Aorta (tissue), 5 donors: Measurements from ENCODE around the gene ATP9B. TPM values are rescaled to one million over a fixed set of nuclear protein-coding genes. Genes with fewer than 3 reads are reported as not detected.

ENCODE experiments used
- ATAC-seq: fragments of 200-7000 bp; cut with Tn5 transposase; one replicate; pipeline ENCODE4 v1.9.1; 2022; ENCODE audit warnings: moderate library complexity; ENCODE audit not compliant: low FRiP score
- DNase-seq, 2 donors: peaks; one replicate each; pipeline ENCODE4 v3.0.0-alpha.2; 2020
- H3K27ac ChIP-seq, 2 donors: one replicate each; pipeline ENCODE4 v1.5.1; 2013; ENCODE audit warnings: low read length in 2 of 2, mild to moderate bottlenecking in 2 of 2, moderate library complexity in 2 of 2, control low read depth in 1 of 2, inconsistent platforms in 1 of 2, low read depth in 1 of 2
- H3K27me3 ChIP-seq, 2 donors: one replicate each; pipeline ENCODE4 v1.6.1; 2013; ENCODE audit warnings: control low read depth in 1 of 2, low read length in 1 of 2, mild to moderate bottlenecking in 1 of 2, moderate library complexity in 1 of 2; ENCODE audit not compliant: insufficient read depth in 2 of 2, control insufficient read depth in 1 of 2
- H3K36me3 ChIP-seq, 2 donors: one replicate each; pipeline ENCODE4 v1.6.1; 2013; ENCODE audit warnings: control low read depth in 1 of 2, low read length in 1 of 2, mild to moderate bottlenecking in 1 of 2; ENCODE audit not compliant: insufficient read depth in 2 of 2, control insufficient read depth in 1 of 2
- H3K4me1 ChIP-seq, 2 donors: one replicate each; pipeline ENCODE4 v1.6.1; 2013; ENCODE audit warnings: low read length in 2 of 2, control low read depth in 1 of 2, mild to moderate bottlenecking in 1 of 2, moderate library complexity in 1 of 2; ENCODE audit not compliant: insufficient read depth in 2 of 2, control insufficient read depth in 1 of 2
- H3K4me3 ChIP-seq, 2 donors: one replicate each; pipeline ENCODE4 v1.5.1; 2013; ENCODE audit warnings: low read length in 2 of 2, control low read depth in 1 of 2, mild to moderate bottlenecking in 1 of 2
- H3K9me3 ChIP-seq: one replicate; pipeline ENCODE4 v1.6.1; 2013; ENCODE audit warnings: mild to moderate bottlenecking, low read length; ENCODE audit not compliant: control insufficient read depth
- whole genome bisulfite sequencing, 2 donors: extraction: QIAGEN DNeasy Blood & Tissue Kit; methylation state at CpG; one replicate each; pipeline ENCODE4 v1.1.7; 2013; 5-methylcytosine and 5-hydroxymethylcytosine counted together
- intact Hi-C, 2 donors: fragments of 100-400 bp; cut with DNase I; formaldehyde crosslinking; loops; one replicate each; pipeline versions ENCODE4 v1.14.2 to v1.15.0; 2022
- polyA plus RNA-seq, 2 donors: library from polyadenylated mRNA; stranded (reverse); fragments of 200-250 nt; gene quantifications; one replicate each; pipeline ENCODE4 v1.2.3, GENCODE V29; 2013
- total RNA-seq, 2 donors: library from RNA; stranded (reverse); fragmentation: NEBNext Ultra II Directional; extraction: Animal tissue kit (Norgen Biotek cat#: 25700); gene quantifications; one replicate each; pipeline ENCODE4 v1.2.1, GENCODE V29; 2021
- donor health status: healthy with polysubstance abuse.
- donor health status: Bipolar disorder and iron deficiency.
- donor health status: DM: no; HTN: no; CAD: no.
- donor health status: DM: no; HTN: no; CAD: no.
- donor health status: DM: yes; HTN: yes; CAD: no.

Gene ATP9B
- total and polyA plus RNA-seq, 4 donors, result 2.3 to 55.3 (median 30.5) TPM

DNA sequence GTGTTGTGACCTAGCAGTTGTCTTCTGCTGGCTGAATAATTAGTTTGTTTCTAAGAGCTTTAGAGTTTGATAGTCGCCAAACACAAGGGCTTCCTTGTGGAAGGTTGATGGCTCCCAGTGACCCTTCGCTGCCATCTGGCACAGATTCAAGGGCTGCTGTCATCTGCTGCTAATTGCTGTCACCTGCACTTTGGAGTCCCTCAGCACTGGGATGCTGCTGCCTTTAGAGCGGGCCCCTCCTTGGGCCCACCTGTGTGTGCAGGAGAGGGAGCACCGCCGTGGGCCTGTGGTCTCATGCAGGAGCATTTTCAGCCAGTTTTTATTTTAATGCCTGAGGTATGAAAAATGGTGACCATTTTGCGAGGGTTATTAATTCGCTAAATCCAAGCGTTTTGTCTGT, 172.6 kb downstream of the ATP9B start:
- no peaks in the 10 kb centered on the region for H3K4me1 ChIP-seq
- DNase-seq (no peak), ATAC-seq (no peak)
- no peaks in the 10 kb centered on the region for H3K9me3 ChIP-seq
- H3K27me3 ChIP-seq, result no peaks in the 10 kb centered on the region
- H3K36me3 ChIP-seq, result no peaks in the 10 kb centered on the region
- 92 to 96% methylated on average over 8 of the region's 8 CpGs for WGBS, 2 donors
- intact Hi-C loops, result loop anchor here (10.0 kb wide), 2 partner anchors 177 to 367 kb away; partner anchors contain the start of gene ATP9B (in 1 of the 2)
- H3K27ac ChIP-seq, result no peak overlapping the region
- H3K4me3 ChIP-seq, result no peak overlapping the region

DNA sequence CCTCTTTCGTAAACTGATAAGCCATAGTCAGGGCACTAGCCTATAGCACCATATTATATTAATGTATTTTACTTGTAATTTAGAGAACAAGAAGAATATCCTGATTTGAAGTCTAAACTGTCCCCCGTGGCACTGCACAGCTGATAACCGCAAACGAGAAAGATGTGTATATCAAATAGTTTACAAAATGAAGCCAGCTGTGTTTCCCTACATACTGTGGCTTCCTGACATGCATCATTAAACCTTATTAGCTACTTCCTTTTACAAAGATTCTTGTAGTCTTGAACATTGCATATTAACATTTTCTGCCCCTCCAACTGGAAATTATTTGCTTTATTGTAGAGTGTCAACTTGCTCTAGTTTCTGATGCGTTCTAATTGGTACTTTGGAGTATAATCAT, 173.1 kb downstream of the ATP9B start:
- H3K9me3 ChIP-seq, result no peaks in the 10 kb centered on the region
- no peak overlapping the region for H3K27ac ChIP-seq
- no peaks in the 10 kb centered on the region for H3K4me1 ChIP-seq
- no peaks in the 10 kb centered on the region for H3K27me3 ChIP-seq
- no peaks in the 10 kb centered on the region for H3K36me3 ChIP-seq
- DNase-seq (no peak), ATAC-seq (no peak)
- WGBS, 2 donors, result 93 to 94% methylated on average over 5 of the region's 5 CpGs
- no peak overlapping the region for H3K4me3 ChIP-seq
- intact Hi-C loops, result loop anchor here (10.0 kb wide), 2 partner anchors 177 to 367 kb away; partner anchors contain the start of gene ATP9B (in 1 of the 2)

DNA sequence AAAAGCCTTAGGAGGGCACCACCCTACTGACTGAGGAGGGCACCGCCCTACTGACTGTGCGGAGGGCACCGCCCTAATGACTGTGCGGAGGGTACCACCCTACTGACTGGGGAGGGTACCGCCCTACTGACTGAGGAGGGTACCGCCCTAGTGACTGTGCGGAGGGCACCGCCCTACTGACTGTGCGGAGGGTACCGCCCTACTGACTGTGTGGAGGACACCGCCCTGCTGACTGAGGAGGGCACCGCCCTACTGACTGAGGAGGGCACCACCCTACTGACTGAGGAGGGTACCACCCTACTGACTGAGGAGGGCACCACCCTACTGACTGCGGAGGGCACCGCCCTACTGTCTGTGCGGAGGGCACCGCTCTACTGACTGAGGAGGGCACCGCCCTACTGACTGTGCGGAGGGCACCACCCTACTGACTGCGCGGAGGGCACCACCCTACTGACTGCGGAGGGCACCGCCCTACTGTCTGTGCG, 176.4 kb downstream of the ATP9B start:
- ATAC-seq, result no peak
- 87 to 93% methylated on average over 20 to 23 of the region's 23 CpGs for WGBS, 2 donors

DNA sequence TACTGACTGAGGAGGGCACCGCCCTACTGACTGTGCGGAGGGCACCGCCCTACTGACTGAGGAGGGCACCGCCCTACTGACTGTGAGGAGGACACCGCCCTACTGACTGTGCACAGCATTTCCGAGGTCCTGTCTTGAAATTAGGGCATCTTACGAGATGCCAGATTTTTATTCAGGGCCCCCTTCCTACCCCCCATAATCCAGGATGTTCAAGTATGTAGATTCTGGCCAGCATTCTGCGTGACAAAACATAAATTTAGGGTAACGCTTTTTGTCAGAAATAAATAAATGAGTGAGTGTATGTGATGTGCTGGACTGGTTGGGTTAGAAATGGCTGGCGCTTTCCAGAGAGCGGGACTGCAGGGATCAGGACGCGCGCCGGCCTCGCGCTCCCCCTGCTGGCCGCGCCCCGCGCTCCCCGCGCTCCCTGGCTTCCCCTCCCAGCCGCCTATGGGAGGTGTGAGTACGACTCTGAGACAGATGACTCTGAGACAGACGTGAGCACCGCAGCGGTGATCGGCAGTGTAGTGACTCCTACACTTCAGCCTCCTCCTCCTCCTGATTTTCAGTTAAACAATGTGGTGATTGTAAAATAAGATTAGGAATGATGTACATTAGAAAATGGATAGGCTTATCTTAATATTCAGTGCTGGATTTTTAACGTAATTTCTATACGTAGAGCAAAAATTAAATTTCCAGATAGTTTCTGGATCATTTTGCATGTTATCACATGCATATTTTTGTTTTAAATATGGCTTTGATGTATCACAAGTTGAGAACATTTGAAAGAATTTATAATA, 177.3 kb downstream of the ATP9B start:
- peak; percentile 91 for ATAC-seq
- Histone ChIP-seq H3K27me3 (no peaks in the 10 kb centered on the region), H3K27ac (no peak overlapping the region), H3K36me3 (no peaks in the 10 kb centered on the region), H3K4me1 (no peaks in the 10 kb centered on the region), H3K9me3 (no peaks in the 10 kb centered on the region), H3K4me3 (no peak overlapping the region)
- 17 to 21% methylated on average over 31 of the region's 31 CpGs for WGBS, 2 donors
- peak; percentile 74 to 89 for DNase-seq
- intact Hi-C loops, result loop anchor here (5.0 to 10.0 kb wide), 3 partner anchors 179 to 372 kb away; partner anchors contain the start of gene ATP9B (in 2 of the 2)

More for the DNA sequence above, 176.4 kb downstream of the ATP9B start:
- no peak for DNase-seq
- Histone ChIP-seq H3K36me3 (no peaks in the 10 kb centered on the region), H3K4me1 (no peaks in the 10 kb centered on the region), H3K27me3 (no peaks in the 10 kb centered on the region), H3K27ac (no peak overlapping the region), H3K9me3 (no peaks in the 10 kb centered on the region), H3K4me3 (no peak overlapping the region)
- intact Hi-C loops, result loop anchor here (5.0 to 10.0 kb wide), 3 partner anchors 178 to 371 kb away; partner anchors contain the start of gene ATP9B (in 2 of the 2)

DNA sequence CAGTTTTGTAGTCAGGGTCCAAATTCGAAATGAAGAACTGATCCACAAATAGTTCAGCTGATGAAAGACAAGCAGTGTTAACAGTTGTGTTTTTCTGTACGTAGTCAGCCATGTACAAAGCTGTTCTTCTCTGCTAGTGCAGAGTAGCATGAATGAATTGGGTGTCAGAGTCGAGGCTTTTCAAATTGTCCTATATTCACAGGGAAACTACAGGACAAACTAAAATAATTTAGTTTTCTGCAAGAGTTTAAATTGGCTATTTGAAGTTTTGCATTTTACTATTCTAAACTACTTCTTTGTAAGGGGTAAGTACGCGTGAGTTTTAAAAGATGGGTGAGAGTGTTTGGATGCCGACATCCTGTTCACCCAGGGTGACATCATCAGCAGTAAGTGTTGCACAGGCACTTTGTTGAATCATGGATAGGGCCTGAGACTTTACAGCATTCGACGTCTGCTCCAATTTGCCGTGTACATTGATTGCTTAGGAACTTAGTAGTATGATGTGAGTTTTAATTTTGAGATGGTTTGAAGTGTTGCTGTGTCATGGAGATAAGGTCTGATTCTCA, 179.4 kb downstream of the ATP9B start:
- 89 to 90% methylated on average over 9 of the region's 9 CpGs for WGBS, 2 donors
- H3K4me1 ChIP-seq, result no peaks in the 10 kb centered on the region
- intact Hi-C loops, result loop anchor here (5.0 to 10.0 kb wide), 3 partner anchors 181 to 374 kb away; partner anchors contain the start of gene ATP9B (in 2 of the 2)

DNA sequence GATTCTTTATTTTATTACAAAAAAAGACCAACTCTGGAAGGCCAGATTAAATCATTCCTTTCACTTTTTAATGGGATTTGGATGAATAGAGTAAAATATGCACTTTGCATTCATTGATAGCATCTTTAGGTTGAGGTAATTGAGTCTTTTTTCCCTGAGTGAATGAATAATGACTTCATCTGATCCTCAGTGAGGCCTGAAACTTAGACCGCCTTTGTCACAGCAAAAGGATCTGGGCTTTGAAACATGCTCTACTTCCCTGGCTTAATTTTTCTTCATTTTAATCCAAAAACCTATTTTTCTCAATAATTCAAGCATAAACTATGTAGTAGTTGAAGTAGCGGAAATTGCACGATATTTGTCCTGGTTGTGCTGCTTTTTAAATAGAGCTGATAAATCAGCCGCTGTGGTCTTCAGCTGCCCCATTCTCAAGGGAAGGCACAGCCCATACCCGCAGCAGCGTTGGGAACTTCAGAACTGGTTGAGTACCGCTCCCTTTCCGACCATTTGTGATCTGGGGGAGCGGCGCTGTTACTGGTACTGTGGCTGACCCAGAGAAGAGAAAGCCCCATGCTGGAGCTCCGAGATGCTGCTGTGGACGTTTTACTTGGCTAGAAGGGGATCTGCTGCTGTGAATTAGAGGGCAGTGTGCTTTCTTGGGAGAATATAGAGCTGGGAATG, 181.2 kb downstream of the ATP9B start:
- ATAC-seq, result no peak
- intact Hi-C loops, result no loop called here
- 91 to 94% methylated on average over 12 of the region's 12 CpGs for WGBS, 2 donors
- H3K27ac ChIP-seq, result no peak overlapping the region
- no peak for DNase-seq
- H3K4me1 ChIP-seq, result no peaks in the 10 kb centered on the region
- no peak overlapping the region for H3K4me3 ChIP-seq
- H3K36me3 ChIP-seq, result peaks cover 0 to under 1% of the 10 kb centered on the region in 2 donors
- no peaks in the 10 kb centered on the region for H3K27me3 ChIP-seq
- H3K9me3 ChIP-seq, result no peaks in the 10 kb centered on the region

More for the DNA sequence above, 179.4 kb downstream of the ATP9B start:
- ATAC-seq (no peak), DNase-seq (no peak)
- H3K27ac ChIP-seq, result no peak overlapping the region
- H3K9me3 ChIP-seq, result no peaks in the 10 kb centered on the region
- no peaks in the 10 kb centered on the region for H3K36me3 ChIP-seq
- H3K4me3 ChIP-seq, result no peak overlapping the region
- H3K27me3 ChIP-seq, result no peaks in the 10 kb centered on the region

DNA sequence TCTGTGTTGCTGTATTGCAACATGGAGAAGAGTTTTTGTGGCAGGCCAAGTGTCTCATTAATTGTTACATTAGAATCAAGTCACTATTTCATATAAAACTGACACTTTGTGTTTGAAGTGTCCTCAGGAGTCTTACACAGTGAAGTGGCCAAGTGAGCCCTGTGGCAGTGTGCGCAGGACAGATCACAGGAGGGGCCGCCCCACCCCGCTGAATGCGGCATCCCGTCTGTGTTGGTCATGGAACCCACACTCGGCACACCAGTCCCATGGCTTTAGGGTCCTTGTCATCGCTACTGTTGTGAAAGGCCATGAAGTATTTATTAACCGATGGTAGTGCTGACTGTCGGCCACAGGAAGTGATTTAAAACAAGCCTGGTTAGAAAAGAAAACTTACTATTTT, 181.8 kb downstream of the ATP9B start:
- no peak for DNase-seq
- H3K4me1 ChIP-seq, result no peaks in the 10 kb centered on the region
- H3K36me3 ChIP-seq, result peaks cover 0 to 2% of the 10 kb centered on the region in 2 donors
- WGBS, 2 donors, result 95% methylated on average over 9 of the region's 9 CpGs
- no peak for ATAC-seq
- no peaks in the 10 kb centered on the region for H3K9me3 ChIP-seq
- intact Hi-C loops, result no loop called here
- H3K4me3 ChIP-seq, result no peak overlapping the region
- no peak overlapping the region for H3K27ac ChIP-seq
- H3K27me3 ChIP-seq, result no peaks in the 10 kb centered on the region

DNA sequence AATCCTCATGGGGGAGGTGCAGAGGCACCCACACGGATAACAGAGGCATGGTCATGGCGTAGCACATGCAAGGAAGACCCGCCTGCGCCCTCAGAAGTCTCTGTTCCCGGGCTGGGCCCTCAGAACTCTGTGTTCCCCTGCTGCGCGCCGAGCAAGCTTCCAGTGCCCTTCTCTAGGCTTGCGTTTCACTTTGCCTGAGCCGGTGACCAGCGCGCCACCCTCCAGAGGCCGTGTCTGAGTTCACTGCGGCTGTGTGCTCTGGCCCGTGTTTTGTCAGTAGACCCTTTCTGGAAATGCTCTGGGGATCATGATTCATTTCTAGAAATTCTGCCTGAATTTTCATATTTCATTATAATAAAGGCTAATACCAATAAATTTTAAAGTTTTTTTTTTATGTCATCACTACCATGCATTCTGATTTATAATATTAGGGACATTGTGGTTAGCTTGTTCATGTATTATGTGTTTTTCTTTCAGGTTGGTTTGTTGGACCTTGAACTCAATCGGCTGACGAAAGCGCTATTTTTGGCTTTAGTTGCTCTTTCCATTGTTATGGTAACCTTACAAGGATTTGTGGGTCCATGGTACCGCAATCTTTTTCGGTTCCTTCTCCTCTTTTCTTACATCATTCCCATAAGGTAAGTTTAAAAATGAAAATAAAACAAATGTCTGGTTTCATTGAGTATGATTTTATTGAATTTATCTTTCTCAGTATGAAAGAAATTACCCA, 183.9 kb downstream of the ATP9B start:
- peak; percentile 76 for ATAC-seq
- Histone ChIP-seq H3K27me3 (no peaks in the 10 kb centered on the region), H3K4me3 (peak overlapping the region in 1 of 2 donors; percentile 6), H3K4me1 (no peaks in the 10 kb centered on the region), H3K27ac (peak overlapping the region; percentile 67 to 92), H3K36me3 (peaks cover 0 to 2% of the 10 kb centered on the region in 2 donors), H3K9me3 (no peaks in the 10 kb centered on the region)
- peak; percentile 55 to 82 for DNase-seq
- WGBS, 2 donors, result 15 to 37% methylated on average over 20 of the region's 20 CpGs
- intact Hi-C loops, result no loop called here
